NOMO-1 treated with DMSO at 0.1 percent for 48 hours (cell line): Measurements from ENCODE around the gene EFCAB9.
"Not testable (repeated sequence)": the region's sequence is repeated elsewhere in the genome, so short reads cannot be mapped to it uniquely, and the experiment has no call there.

Experiments used
- DNase-seq: peaks from one replicate; lab custom pipeline; 2025; ENCODE audit not compliant: unreplicated experiment; lab: John Stamatoyannopoulos, UW

Gene EFCAB9

DNA sequence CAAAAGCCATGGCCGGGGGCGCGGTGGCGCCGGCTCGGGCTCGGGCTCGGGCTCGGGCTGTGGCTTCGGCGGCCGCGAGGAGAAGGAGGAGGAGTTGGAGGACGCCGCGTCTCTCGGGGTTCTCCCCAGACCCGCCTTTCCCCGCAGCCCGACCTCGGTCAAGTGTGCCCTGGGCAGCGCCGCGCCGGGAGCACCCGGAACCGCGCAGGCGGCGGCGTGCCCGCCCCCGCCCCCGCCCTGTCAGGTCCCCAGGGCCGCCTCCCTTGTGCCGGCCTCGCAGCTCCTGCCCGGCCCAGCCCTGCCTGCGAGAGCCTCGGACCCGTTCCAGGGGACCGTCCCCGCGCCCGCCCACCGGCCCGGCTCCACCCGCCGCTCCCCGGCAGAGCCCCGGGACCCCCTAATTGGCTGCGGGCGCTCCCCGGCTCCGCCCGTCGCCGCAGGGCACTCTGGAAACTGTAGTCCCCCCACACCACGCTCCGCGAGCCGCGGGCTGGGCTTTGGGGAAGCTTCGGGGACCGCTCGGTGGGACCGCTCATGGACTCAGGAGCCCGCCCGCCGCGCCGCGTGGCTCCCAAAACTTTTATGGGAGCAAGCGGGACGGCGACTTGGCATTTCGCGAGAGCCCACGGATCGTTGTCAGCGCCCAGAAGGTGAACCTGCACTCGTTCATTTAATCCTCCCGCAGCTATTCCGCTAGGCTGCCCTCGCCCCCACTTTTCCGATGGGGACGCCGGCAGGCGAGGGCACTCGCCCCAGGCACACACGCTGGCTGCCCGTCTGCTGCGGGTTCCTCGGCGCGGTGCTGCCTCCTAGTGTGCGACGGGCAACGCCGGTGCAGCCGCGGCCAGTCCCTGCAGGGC is 5.7 kb upstream of the EFCAB9 start, which contains the start of gene STK10:
Gene STK10, minus strand, starts transcription at position 192 of the 860 bp plus-strand sequence. Its CDS starts 182 bp downstream, at position 10.
- DNase-seq: peak; percentile 93

DNA sequence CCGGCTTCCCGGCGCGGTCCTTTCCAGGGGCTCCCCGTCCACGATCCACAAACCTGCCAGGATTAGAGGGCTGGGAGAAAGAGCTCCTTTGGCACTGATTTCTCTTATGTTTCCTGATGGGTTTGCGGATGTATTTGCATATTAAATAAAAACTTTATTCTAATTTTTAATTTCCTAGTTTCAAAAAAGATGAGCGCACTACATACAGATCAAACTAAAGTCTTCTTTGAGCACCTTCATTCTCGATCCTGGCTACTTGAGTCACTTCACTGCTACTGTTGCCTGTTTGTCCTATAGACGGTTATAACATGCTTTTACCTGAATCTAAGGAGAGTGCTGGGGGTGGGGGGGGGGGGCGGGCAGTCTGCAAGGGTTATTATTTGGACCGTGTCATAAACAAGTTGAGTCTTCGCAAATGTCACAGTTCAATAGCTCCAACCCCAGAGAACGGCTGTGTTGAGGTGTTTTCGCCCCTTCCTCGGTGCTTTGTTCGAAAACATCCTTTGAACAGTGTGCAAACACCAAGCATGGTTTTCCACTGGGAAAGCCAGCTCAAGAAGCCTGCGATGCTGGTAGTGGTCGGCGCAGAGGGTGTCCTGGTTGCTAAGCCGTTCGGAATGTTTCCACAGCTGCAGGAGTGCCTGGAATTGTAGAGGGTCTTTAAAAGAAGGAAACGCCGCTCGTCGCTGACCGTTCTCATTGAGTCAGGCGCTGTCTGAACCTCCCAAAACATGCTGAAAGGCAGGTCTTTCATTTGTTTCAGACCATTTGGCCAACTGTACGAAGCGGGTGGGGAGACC is 4.9 kb upstream of the EFCAB9 start:
- no peak for DNase-seq

DNA sequence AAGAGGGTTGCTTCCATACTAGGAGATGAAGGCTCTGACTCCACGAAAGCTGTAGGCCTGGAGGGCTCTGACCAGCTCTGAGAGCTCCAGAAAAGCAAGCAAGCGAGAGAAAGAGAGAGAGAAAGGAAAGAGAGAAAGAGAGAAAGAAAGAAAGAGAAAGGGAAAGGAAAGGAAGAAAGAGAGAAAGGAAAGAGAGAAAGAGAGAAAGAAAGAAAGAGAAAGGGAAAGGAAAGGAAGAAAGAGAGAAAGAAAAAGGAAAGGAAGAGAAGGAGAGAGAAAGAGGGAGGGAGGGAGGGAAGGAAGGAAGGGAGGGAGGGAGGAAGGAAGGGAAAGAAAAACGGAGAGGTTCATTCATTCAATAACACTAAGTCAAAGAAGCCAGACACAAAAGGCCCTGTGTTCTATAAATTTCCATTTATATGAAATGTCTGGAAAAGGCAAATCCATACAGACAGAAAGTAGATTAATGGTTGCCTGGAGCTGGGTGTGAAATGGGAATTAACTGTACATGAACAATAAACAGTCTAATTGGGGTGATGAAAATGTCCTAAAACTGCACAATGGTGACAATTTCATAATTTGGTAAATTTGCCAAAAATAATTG is 4.2 kb upstream of the EFCAB9 start:
- DNase-seq: no peak

DNA sequence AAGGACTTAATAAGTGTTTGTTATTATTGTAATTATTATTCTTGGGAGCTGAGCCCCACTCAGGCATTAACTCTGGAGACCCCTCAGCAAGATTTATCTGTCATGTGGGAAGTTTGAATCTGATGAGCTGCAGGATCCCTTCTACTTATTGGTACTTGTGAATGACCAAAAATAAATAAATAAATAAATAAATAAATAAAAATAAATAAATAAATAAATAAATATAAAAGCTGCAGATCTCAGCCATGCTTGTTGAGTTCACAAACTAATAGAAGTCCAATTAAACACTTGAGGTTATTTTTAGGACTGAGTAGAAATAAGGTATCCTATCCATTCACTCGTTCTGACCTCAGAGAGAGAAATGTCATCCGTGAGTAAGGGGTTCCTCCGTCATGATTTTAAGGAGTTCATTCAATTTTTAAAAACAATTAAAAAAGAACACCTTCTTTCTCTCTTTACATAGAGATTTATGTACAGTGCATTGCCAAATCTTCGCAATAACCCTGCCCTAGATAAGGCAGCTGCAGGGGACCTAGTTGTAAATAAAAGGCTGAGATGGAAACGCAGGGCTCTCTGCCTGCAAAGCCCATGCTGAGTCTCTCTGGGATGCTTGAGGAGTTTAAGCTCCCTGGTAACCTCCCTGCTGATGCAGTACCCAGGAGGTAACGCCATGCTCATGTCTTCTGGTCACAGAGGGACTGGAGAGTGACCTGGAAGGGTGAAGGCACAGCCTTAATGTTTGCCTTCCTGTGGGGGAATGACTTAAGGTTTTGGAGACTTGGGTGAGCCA is 1.2 kb downstream of the EFCAB9 start:
- no peak for DNase-seq

DNA sequence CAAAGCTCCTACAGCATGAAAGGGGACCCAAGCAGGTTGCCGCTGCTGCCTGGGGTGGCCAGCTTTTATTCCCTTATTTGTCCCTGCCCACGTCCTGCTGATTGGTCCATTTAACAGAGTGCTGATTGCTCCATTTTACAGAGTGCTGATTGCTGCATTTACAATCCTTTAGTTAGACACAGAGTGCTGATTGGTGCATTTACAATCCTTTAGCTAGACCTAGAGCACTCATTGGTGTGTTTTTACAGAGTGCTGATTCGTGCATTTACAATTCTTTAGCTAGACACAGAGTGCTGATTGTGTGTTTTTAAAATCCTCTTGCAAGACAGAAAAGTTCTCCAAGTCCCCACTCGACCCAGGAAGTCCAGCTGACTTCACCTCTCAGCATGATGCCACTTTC is 3.8 kb downstream of the EFCAB9 start:
- not testable (repeated sequence) for DNase-seq

DNA sequence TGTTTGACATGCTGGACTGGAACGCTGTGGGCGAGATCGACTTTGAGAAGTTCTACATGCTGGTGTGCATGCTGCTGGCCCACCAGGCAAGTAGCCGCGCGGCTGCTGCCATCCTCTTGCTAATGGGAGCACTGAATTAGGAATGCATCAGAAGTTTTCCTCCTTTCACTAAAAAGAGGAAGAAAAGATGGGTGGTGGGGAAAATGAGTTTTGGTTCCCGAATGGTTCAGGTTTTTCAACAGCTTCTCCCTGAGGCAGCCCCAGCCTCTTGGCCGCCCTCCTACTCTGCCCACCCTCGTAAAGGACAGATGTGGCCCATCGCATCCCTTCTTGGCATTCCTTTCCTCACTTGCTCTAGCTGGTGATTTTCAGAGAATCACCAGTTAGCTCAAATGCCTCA is 5.5 kb downstream of the EFCAB9 start:
- DNase-seq: no peak

DNA sequence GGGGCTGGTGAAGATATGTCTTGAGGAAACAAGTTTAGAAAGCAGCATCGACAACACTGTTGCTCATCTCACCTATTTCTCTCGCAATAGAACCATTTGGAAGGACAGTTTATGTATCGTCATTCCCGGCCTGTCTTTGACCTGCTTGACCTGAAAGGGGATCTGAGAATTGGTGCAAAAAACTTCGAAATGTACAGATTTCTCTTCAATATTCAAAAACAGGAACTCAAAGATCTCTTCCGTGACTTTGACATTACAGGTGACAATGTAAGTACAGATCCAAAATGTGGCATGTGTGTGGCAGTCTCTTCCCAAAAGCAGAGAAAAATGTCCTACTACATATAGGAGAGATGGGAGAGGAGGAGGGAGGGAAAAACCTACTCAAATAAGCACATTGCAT is 6.5 kb downstream of the EFCAB9 start:
- peak; percentile 33 for DNase-seq

DNA sequence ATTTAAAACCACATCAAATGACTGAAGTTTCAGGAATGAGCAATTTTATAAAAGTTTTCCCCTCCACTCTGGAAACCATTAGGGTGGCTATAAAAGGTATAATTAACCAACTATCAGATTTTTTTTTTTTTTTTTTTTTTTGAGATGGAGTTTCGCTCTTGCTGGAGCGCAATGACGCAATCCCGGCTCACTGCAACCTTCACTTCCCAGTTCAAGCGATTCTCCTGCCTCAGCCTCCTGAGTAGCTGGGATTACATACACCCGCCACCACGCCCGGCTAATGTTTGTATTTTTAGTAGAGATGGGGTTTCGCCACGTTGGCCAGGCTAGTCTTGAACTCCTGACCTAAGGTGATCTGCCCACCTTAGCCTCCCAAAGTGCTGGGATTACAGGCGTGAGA is 12.0 kb downstream of the EFCAB9 start:
- not testable (repeated sequence) for DNase-seq

DNA sequence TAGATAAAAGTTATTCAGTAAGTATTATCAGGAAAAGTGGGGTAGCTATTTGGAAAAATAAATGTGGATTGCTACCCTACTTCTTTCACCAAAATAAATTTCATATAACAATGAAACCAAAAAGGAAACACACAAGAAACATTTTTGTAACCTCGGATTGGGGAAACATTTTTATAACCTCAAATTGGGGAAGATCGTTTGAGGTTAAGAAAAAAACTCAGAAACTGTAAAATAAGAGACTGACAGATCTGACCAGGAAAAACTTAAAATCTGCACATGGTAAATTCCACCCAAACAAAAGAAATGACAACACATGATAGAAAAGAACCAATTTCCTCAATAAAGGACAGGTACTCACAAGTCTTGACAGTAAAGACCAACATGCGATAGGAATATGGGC is 13.5 kb downstream of the EFCAB9 start:
- DNase-seq: peak; percentile 68

DNA sequence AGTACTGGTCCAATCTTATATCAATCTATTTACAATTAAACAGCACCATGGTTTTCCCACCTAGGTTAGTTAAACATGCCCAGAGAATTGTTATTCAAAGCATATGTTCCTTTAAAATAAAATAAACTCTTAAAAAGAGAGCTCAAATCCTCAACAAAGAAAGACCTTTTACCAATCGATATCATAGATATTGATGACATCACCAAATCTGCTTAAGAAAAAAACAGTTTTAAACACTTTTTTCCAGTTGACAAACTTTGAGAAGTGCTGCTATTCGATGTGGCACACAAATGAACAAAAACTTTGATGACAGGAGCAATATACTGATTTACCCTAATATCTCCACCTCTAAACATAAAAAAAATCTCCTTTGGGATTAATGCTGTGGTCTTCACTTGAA is 15.7 kb downstream of the EFCAB9 start:
- no peak for DNase-seq

DNA sequence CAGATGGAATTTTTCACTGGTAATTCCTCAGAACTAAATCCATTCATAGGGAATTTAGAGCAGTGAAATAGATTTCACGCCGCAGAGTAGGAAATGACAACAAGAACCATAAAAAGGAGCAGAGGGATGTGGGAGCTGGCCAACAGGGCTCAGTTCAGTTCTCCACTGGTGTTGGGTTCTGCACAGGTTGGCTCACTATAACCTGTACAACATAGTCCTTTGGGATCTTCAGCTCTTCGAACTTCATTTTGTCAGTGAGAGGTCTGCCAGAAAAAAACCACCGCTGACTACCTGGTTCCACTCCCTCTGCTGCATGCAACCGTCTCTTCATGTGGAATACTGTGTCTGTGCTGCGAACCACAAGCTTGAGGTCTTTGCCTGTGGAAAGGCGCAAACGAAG is 17.7 kb downstream of the EFCAB9 start:
- no peak for DNase-seq

DNA sequence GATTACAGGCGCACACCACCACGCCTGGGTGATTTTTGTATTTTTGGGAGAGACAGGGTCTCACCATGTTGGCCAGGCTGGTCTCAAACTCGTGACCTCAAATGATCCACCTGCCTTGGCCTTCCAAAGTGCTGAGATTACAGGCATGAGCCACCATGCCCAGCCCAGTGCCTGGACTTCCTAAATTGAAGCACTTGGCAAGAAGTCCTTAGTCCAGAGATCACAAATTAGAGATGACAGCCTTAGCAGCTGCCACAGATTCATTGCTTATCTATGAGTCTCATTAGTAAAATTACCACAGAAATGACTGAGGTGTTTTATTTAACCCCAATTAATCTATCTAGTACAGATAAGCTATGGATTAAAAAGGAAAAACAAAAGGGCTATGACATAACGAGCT is 19.2 kb downstream of the EFCAB9 start:
- DNase-seq: no peak

DNA sequence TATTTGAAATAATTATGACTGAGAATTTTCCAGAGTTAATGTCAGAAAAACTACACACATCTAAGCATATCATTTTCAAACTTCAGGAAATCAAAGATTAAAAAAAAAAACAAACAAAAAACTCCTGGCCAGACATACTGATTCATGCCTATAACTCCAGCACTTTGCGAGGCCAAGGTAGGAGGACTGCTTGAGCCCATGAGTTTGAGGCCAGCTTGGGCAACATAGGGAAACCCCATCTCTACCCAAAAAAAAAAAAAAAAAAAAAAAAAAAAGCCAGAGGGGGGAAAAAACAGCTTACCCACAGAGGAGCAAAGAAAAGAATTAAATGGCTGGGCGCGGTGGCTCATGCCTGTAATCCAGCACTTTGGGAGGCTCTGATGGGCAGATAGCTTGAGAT is 22.4 kb downstream of the EFCAB9 start:
- no peak for DNase-seq

DNA sequence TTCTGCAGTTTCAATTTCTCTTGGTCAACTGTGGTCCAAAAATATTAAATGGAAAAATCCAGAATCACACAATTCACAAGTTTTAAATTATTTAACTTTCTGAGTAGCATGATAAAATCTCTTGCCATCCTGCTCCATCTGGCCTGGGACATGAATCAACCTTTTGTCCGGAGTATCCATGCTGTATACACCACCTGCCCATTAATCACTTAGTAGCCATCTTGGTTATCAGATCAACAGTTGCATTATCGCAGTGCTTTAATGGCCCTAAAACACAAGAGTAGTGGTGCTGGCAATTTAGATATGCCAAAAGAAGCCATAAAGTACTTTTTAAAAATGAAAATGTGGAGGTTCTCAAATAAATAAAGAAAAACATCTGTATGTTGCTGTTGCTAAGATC is 25.3 kb downstream of the EFCAB9 start:
- DNase-seq: no peak

DNA sequence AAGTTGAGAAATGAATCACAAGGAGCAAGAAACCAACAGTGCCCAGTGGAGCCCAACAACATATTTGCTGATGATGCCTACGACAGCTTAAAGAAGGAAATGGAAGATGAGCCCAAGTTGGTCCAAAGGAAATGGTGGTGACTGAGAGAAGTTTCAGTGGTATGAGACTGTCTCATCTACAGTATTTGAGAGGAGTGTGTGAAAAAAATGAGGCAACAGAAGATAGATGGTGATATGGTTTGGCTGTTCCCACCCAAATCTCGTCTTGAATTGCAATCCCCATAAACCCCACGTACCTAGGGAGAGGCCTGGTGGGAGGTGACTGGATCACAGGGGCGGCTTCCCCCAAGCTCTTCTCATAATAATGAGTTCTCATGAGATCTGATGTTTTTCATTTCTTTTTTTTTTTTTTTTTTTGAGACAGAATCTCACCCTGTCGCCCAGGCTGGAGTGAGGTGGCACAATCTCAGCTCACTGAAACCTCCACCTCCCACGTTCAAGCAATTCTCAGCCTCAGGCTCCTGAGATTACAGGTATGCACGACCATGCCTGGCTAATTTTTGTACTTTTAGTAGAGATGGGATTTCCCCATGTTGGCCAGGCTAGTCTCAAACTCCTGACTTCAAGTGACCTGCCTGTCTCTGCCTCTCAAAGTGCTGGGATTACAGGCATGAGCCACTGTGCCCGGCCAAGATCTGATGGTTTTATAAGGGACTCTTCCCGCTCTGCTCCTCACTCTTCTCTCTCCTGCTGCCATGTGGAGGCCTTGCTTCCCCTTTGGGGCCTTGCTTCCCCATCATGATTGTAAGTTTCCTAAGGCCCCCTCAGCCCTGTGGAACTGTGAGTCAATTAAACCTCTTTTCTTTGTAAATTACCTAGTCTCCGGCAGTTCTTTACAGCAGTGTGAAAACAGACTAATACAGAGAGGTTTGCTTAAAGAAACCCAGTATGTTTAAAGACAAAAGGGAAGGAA is 30.2 kb downstream of the EFCAB9 start:
- DNase-seq: no peak

DNA sequence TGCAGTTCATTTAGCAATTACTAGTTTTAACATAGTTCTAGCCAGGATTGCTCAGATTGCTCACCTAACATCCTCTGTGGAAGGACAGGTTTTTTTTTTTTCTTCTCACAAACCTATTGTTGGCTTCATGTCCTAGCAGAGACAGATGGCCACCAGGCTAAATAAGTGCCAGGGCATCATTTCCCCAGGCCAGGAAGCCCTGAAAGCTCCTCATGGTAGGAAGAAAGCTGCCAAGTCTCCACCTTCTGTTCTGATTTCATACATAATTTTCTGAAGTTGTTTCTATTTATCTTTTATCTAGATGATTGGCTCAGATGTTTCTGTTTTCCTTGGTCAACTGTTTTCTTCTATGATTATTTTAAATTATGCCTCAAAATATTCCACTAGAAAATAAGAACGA is 31.0 kb downstream of the EFCAB9 start:
- no peak for DNase-seq

DNA sequence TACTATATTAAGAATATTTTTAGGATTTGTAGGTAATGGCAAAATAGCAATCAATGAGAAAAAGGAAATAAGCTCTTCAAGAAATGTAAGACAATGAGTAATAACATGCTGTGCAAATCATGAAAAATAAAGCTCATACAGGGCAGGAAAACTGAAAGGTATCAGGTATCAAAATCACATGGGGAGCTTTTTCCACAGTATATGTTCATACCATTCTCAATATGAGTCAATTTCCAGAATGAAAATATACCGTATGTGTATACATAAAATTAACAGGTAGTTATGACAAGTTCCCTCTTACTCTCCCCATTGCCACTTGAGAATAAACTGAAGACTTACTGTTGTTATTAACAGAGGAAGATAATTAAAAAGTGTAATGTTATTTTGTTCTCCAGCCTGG is 35.9 kb downstream of the EFCAB9 start:
- DNase-seq: no peak

DNA sequence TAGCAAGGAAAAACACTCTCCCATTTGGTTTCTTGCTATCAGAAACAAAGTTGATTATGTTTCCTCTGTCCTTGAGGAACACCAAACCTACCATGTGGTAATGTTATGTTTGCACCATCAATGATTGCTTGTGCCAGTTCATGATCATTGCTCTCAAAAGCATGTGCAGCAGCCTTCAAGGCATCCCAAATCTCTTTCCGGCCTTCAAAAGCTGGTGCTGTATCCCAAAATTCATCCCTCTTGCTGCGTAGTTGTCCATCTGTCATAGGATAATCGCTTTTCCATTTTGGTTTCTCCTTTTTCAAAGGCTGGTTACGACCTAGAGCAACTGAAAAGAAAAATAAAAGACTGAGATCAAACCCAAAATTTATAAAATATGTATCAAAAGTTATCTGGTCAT is 40.1 kb downstream of the EFCAB9 start:
- no peak for DNase-seq

DNA sequence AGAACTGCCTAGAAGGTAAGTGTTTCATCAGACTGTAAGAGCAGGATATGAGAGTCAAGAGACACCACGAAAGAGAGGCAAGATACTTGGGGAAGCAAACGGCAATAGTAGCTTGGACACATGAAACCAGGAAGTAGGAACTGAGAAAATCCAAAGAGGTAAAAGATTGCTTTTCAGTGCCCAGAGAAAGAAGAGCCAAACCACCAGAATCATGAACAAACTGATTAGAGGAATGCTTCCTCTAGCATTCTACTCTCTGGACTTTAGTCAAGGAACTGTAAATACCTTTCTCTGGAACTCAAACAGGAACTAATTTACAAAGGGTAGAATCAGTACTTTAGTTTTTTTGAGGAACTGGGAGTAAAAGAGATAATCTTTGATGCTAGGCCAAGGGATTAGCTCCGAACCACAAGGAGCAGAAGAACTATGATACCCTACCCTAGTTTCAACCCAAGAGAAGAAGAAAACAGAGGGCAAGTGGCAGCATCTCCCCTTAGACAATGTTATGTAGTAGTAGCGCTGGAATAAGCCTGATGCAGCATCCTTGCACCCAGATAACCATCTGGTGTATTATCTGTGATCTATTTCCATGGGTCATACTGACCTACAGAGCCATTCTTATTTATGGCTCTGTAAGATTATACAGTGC is 41.3 kb downstream of the EFCAB9 start:
- peak; percentile 56 for DNase-seq
